RWPE2 (cell line): ENCODE measurements around the gene ZNF620.
A peak's percentile ranks its signal among the peaks of the same experiment; 100 is the strongest.

Experiments used
- ATAC-seq: fragments of 200-7000 bp; cut with Tn5 transposase; 3 replicates; pipeline ENCODE4 v1.9.1; 2021; ENCODE audit warnings: low read depth
- DNase-seq: peaks from one replicate; pipeline ENCODE4 v3.0.0-alpha.2; 2020; ENCODE audit warnings: low spot score
- H3K27ac ChIP-seq: fragments of 450-650 bp; 2 replicates; pipeline ENCODE4 v1.5.1; 2017; ENCODE audit warnings: mild to moderate bottlenecking; ENCODE audit not compliant: poor library complexity, severe bottlenecking
- H3K27me3 ChIP-seq: fragments of 250-450 bp; sonication (Bioruptor Pico); 2 replicates; pipeline ENCODE4 v1.5.1; 2021; ENCODE audit warnings: mild to moderate bottlenecking, moderate library complexity; ENCODE audit not compliant: insufficient read depth, poor library complexity, severe bottlenecking
- H3K36me3 ChIP-seq: fragments of 250-450 bp; sonication (Bioruptor Pico); 2 replicates; pipeline ENCODE4 v1.5.1; 2020; ENCODE audit warnings: low read depth, mild to moderate bottlenecking, moderate library complexity
- H3K4me1 ChIP-seq: fragments of 250-450 bp; sonication (Bioruptor Pico); 2 replicates; pipeline ENCODE4 v1.5.1; 2021; ENCODE audit warnings: mild to moderate bottlenecking, moderate library complexity; ENCODE audit not compliant: insufficient read depth, poor library complexity, severe bottlenecking
- H3K4me3 ChIP-seq: fragments of 250-450 bp; sonication (Bioruptor Pico); 2 replicates; pipeline ENCODE4 v1.5.1; 2021; ENCODE audit warnings: mild to moderate bottlenecking, moderate library complexity; ENCODE audit not compliant: severe bottlenecking
- H3K9me3 ChIP-seq: fragments of 250-450 bp; sonication (Bioruptor Pico); 2 replicates; pipeline ENCODE4 v1.5.1; 2021; ENCODE audit warnings: mild to moderate bottlenecking, moderate library complexity; ENCODE audit not compliant: severe bottlenecking
- CTCF ChIP-seq: fragments of 450-650 bp; IDR thresholded peaks from one replicate; pipeline ENCODE4 v1.5.1; 2017; ENCODE audit warnings: mild to moderate bottlenecking, moderate library complexity; ENCODE audit not compliant: poor library complexity, severe bottlenecking

ZNF620 gene

GRCh38 chr3:40524568-40525285, 18.9 kb downstream of the ZNF620 start, which contains the start of gene ZNF621:
Gene ZNF621, plus strand, starts transcription at chr3:40524960. Its CDS starts 881 bp downstream, at chr3:40525841.
- Histone ChIP-seq H3K36me3 (peaks cover 35% of the 10 kb centered on the region), H3K27me3 (no peaks in the 10 kb centered on the region), H3K4me1 (no peaks in the 10 kb centered on the region), H3K4me3 (peak within 1 kb of the TSS; percentile 85), H3K27ac (peak within 1 kb of the TSS; percentile 46), H3K9me3 (no peaks in the 10 kb centered on the region)
- no peak for TF ChIP-seq CTCF
- peak; percentile 98 for ATAC-seq
- DNase-seq, result peak; percentile 83

- no peak for TF ChIP-seq CTCF
- Histone ChIP-seq H3K4me1 (no peaks in the 10 kb centered on the region), H3K4me3 (no peak overlapping the region), H3K27me3 (no peaks in the 10 kb centered on the region), H3K27ac (no peak overlapping the region), H3K36me3 (peaks cover 72% of the 10 kb centered on the region), H3K9me3 (no peaks in the 10 kb centered on the region)
- ATAC-seq (no peak), DNase-seq (no peak)
These were observed 22.6 kb downstream of the ZNF620 start for GRCh38 chr3:40528426-40528825.

GRCh38 chr3:40532252-40532651, 26.4 kb downstream of the ZNF620 start:
- H3K36me3 ChIP-seq, result peaks cover 91% of the 10 kb centered on the region
- no peaks in the 10 kb centered on the region for H3K4me1 ChIP-seq
- H3K27ac ChIP-seq, result no peak overlapping the region
- H3K9me3 ChIP-seq, result no peaks in the 10 kb centered on the region
- ATAC-seq (no peak), DNase-seq (no peak)
- no peak overlapping the region for H3K4me3 ChIP-seq
- no peaks in the 10 kb centered on the region for H3K27me3 ChIP-seq
- no peak for TF ChIP-seq CTCF

GRCh38 chr3:40534283-40534682, 28.4 kb downstream of the ZNF620 start:
- DNase-seq, result no peak
- no peaks in the 10 kb centered on the region for H3K9me3 ChIP-seq

More at GRCh38 chr3:40534283-40534682, 28.4 kb downstream of the ZNF620 start:
- no peak overlapping the region for H3K27ac ChIP-seq
- H3K36me3 ChIP-seq, result peaks cover 78% of the 10 kb centered on the region
- no peak overlapping the region for H3K4me3 ChIP-seq
- TF ChIP-seq CTCF, result no peak
- H3K27me3 ChIP-seq, result no peaks in the 10 kb centered on the region
- ATAC-seq, result no peak
- no peaks in the 10 kb centered on the region for H3K4me1 ChIP-seq
